Measurements from ENCODE around the gene RASAL3.

DNA sequence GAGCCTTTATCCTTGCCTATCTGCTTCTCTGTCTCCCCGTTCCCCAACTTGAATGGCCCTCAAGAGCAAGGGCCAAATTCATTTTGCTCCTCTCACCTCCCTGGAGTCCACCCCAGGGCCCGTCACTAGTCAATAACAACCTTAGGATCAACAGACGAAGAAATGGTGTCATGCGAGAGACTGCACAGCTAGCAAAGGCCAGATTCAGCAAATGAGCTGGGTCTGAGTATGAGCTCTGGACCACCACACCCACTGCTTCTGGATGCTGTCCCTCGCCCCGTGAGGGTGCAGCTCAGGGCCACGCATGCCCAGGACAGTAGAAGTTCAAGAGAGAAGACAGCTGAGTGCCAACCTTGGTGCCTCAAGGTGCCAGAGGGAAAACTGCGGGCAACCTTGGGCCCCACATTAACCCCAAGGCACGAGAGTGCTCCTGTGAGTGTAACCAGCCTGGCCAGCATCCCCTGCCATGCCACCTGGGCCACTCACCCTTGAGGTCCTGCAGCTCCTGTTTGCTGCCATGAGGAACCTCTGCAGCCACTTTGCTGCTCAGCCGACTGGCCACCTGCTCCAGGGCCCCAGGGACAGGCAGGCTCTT lies 33.7 kb downstream of the RASAL3 start:
- TF ChIP-seq, protein P1, sequence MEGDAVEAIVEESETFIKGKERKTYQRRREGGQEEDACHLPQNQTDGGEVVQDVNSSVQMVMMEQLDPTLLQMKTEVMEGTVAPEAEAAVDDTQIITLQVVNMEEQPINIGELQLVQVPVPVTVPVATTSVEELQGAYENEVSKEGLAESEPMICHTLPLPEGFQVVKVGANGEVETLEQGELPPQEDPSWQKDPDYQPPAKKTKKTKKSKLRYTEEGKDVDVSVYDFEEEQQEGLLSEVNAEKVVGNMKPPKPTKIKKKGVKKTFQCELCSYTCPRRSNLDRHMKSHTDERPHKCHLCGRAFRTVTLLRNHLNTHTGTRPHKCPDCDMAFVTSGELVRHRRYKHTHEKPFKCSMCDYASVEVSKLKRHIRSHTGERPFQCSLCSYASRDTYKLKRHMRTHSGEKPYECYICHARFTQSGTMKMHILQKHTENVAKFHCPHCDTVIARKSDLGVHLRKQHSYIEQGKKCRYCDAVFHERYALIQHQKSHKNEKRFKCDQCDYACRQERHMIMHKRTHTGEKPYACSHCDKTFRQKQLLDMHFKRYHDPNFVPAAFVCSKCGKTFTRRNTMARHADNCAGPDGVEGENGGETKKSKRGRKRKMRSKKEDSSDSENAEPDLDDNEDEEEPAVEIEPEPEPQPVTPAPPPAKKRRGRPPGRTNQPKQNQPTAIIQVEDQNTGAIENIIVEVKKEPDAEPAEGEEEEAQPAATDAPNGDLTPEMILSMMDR (IDR thresholded peaks at IDR 0.05): no peak
- no peak for TF ChIP-seq ZFX (IDR thresholded peaks at IDR 0.05; ENCODE audit: borderline replicate concordance)
